H9 (cell line): ENCODE data around the gene CNOT11. TPM values are rescaled to one million over a fixed set of nuclear protein-coding genes. Genes with fewer than 3 reads are reported as not detected.
"Not testable (repeated sequence)": the region's sequence is repeated elsewhere in the genome, so short reads cannot be mapped to it uniquely, and the experiment has no call there.

ENCODE experiments used
- DNase-seq: peaks from one replicate; pipeline ENCODE4 v3.0.0-alpha.2; 2017
- H2AFZ ChIP-seq: one replicate; pipeline ENCODE4 v1.6.1; 2013; ENCODE audit warnings: mild to moderate bottlenecking, low read length, control low read depth, moderate library complexity
- H2AK5ac ChIP-seq: 2 replicates; pipeline ENCODE4 v1.6.1; 2013; ENCODE audit warnings: low read length, control low read depth, mixed read lengths; ENCODE audit not compliant: insufficient read length
- H2BK120ac ChIP-seq: one replicate; pipeline ENCODE4 v1.6.1; 2013; ENCODE audit warnings: low read depth, mild to moderate bottlenecking, low read length, control low read depth, inconsistent platforms; ENCODE audit not compliant: poor library complexity, severe bottlenecking
- H2BK12ac ChIP-seq: 2 replicates; pipeline ENCODE4 v1.6.1; 2013; ENCODE audit warnings: low read length, control low read depth, mixed read lengths, low read depth; ENCODE audit not compliant: insufficient read length
- H2BK15ac ChIP-seq: 2 replicates; pipeline ENCODE4 v1.6.1; 2013; ENCODE audit warnings: low read depth, low read length, control low read depth
- H2BK20ac ChIP-seq: one replicate; pipeline ENCODE4 v1.6.1; 2013; ENCODE audit warnings: low read depth, mild to moderate bottlenecking, low read length, control low read depth, inconsistent platforms; ENCODE audit not compliant: poor library complexity, severe bottlenecking
- H2BK5ac ChIP-seq: 2 replicates; pipeline ENCODE4 v1.6.1; 2013; ENCODE audit warnings: low read length, control low read depth, mixed read lengths; ENCODE audit not compliant: insufficient read length
- H3K14ac ChIP-seq: 2 replicates; pipeline ENCODE4 v1.6.1; 2013; ENCODE audit warnings: low read length, control low read depth; ENCODE audit not compliant: insufficient read depth
- H3K18ac ChIP-seq: 2 replicates; pipeline ENCODE4 v1.6.1; 2013; ENCODE audit warnings: low read depth, mild to moderate bottlenecking, mixed read lengths, low read length, control low read depth; ENCODE audit not compliant: insufficient read length
- H3K23ac ChIP-seq: 2 replicates; pipeline ENCODE4 v1.6.1; 2013; ENCODE audit warnings: low read length, control low read depth, mixed read lengths, low read depth; ENCODE audit not compliant: insufficient read length
- H3K23me2 ChIP-seq: 2 replicates; pipeline ENCODE4 v1.6.1; 2013; ENCODE audit warnings: low read depth, mild to moderate bottlenecking, mixed read lengths, low read length, control low read depth; ENCODE audit not compliant: insufficient read length, poor library complexity, severe bottlenecking
- H3K27ac ChIP-seq: 2 replicates; pipeline ENCODE4 v1.5.1; 2013; ENCODE audit warnings: low read length, control low read depth, mixed read lengths, low read depth; ENCODE audit not compliant: insufficient read length
- H3K27me3 ChIP-seq: 2 replicates; pipeline ENCODE4 v1.6.1; 2013; ENCODE audit warnings: low read length, control low read depth, inconsistent platforms; ENCODE audit not compliant: insufficient read depth
- H3K4ac ChIP-seq: 2 replicates; pipeline ENCODE4 v1.6.1; 2013; ENCODE audit warnings: low read depth, mild to moderate bottlenecking, control low read depth, inconsistent platforms, low read length, moderate library complexity
- H3K4me1 ChIP-seq: 2 replicates; pipeline ENCODE4 v1.6.1; 2013; ENCODE audit warnings: low read length, control low read depth, inconsistent platforms; ENCODE audit not compliant: insufficient read depth
- H3K4me2 ChIP-seq: 2 replicates; pipeline ENCODE4 v1.6.1; 2013; ENCODE audit warnings: low read length, control low read depth, mixed read lengths; ENCODE audit not compliant: insufficient read length, insufficient read depth
- H3K56ac ChIP-seq: 2 replicates; pipeline ENCODE4 v1.6.1; 2013; ENCODE audit warnings: low read depth, mild to moderate bottlenecking, mixed read lengths, low read length, control low read depth; ENCODE audit not compliant: insufficient read length
- H3K79me1 ChIP-seq: 2 replicates; pipeline ENCODE4 v1.6.1; 2013; ENCODE audit warnings: low read depth, mild to moderate bottlenecking, moderate library complexity, low read length, control low read depth, inconsistent platforms; ENCODE audit not compliant: insufficient read depth, poor library complexity, severe bottlenecking
- H3K79me2 ChIP-seq: 2 replicates; pipeline ENCODE4 v1.6.1; 2013; ENCODE audit warnings: low read length, control low read depth, inconsistent platforms; ENCODE audit not compliant: insufficient read depth
- H3K9ac ChIP-seq: 2 replicates; pipeline ENCODE4 v1.6.1; 2013; ENCODE audit warnings: low read length, control low read depth, mixed read lengths; ENCODE audit not compliant: insufficient read length; ENCODE audit errors: extremely low read depth
- H3K9me3 ChIP-seq: one replicate; pipeline ENCODE4 v1.6.1; 2013; ENCODE audit warnings: low read depth, low read length, inconsistent platforms; ENCODE audit not compliant: control insufficient read depth
- H3T11ph ChIP-seq: one replicate; pipeline ENCODE4 v1.6.1; 2013; ENCODE audit warnings: mild to moderate bottlenecking, low read length, control low read depth, inconsistent platforms
- H4K20me1 ChIP-seq: one replicate; pipeline ENCODE4 v1.6.1; 2013; ENCODE audit not compliant: control insufficient read depth, insufficient read length, insufficient read depth
- H4K5ac ChIP-seq: 2 replicates; pipeline ENCODE4 v1.6.1; 2013; ENCODE audit warnings: low read depth, mild to moderate bottlenecking, mixed read lengths, low read length, control low read depth; ENCODE audit not compliant: insufficient read length
- H4K8ac ChIP-seq: replicated peaks from 2 replicates; pipeline ENCODE4 v1.6.1; 2013; ENCODE audit warnings: low read length, control low read depth, mixed read lengths, low read depth; ENCODE audit not compliant: insufficient read length
- H4K91ac ChIP-seq: 2 replicates; pipeline ENCODE4 v1.6.1; 2013; ENCODE audit warnings: low read depth, mild to moderate bottlenecking, moderate library complexity, mixed read lengths, low read length, control low read depth; ENCODE audit not compliant: insufficient read length
- H3K27ac Mint-ChIP-seq, 3 experiments: 2 replicates in 2 of 3; 3 replicates in 1 of 3; pipeline ENCODE4 v1.8.0; 2020 to 2021; ENCODE audit warnings: mixed read lengths in 3 of 3, mild to moderate bottlenecking in 1 of 3, moderate library complexity in 1 of 3
- H3K27me3 Mint-ChIP-seq: 2 replicates; pipeline ENCODE4 v1.8.0; 2021; ENCODE audit warnings: low read depth, mild to moderate bottlenecking, moderate library complexity, mixed read lengths
- H3K36me3 Mint-ChIP-seq, 3 experiments: 2 replicates in 2 of 3; 3 replicates in 1 of 3; pipeline ENCODE4 v1.8.0; 2020 to 2021; ENCODE audit warnings: low read depth in 3 of 3, mixed read lengths in 3 of 3; ENCODE audit not compliant: insufficient read depth in 1 of 3
- H3K4me1 Mint-ChIP-seq, 2 experiments: 2 replicates each; pipeline ENCODE4 v1.8.0; 2020; ENCODE audit warnings: mixed read lengths in 2 of 2
- H3K4me3 Mint-ChIP-seq, 2 experiments: 2 replicates in 1 of 2; 3 replicates in 1 of 2; pipeline ENCODE4 v1.8.0; 2020 to 2021; ENCODE audit warnings: mild to moderate bottlenecking in 2 of 2, mixed read lengths in 2 of 2, moderate library complexity in 1 of 2
- H3K9me3 Mint-ChIP-seq, 2 experiments: 2 replicates in 1 of 2; 3 replicates in 1 of 2; pipeline ENCODE4 v1.8.0; 2020; ENCODE audit warnings: mild to moderate bottlenecking in 2 of 2, mixed read lengths in 2 of 2, moderate library complexity in 1 of 2
- WGBS: extraction: QIAGEN DNeasy Blood & Tissue Kit; methylation state at CpG from one replicate; pipeline ENCODE4 v1.1.7; 2013; ENCODE audit warnings: missing lambda C conversion rate, low lambda C conversion rate, mixed read lengths; ENCODE audit not compliant: insufficient read length; ENCODE audit errors: extremely low coverage; 5-methylcytosine and 5-hydroxymethylcytosine counted together
- total RNA-seq: library from RNA; stranded (reverse); gene quantifications from 2 replicates; pipeline ENCODE4 v1.2.1, GENCODE V29; 2021

Gene CNOT11
- total RNA-seq, 1 experiment from 2014 or later, result 46.8 TPM

DNA sequence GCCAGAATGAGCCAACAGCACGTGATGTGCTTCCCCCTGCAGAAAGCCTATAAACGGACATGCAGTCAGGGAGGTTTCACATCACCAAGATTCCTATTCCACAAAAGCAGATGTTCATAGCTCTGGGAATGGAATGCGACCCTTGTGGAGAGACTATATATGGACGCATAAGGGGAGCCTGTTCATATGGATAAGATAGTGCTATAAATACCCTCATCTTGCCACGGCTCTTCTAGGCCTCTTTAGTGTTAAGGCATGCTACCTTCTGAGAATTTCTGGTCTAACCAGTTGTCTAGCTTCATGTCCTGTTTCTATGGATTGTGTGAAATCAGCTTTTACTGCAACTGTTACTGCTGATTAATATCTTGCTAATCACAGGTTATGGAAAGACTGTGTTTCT is 14.7 kb upstream of the CNOT11 start:
- not testable (repeated sequence) for H3K14ac ChIP-seq, H3T11ph ChIP-seq, H2BK5ac ChIP-seq, H3K4me3 Mint-ChIP-seq, H3K18ac ChIP-seq, DNase-seq, H3K9me3 ChIP-seq, H4K20me1 ChIP-seq, H2AK5ac ChIP-seq, H4K91ac ChIP-seq, H3K27ac ChIP-seq, H4K8ac ChIP-seq, H3K23me2 ChIP-seq, H3K36me3 Mint-ChIP-seq, H3K27ac Mint-ChIP-seq, H3K4me1 ChIP-seq, H2BK12ac ChIP-seq, H3K79me2 ChIP-seq, H4K5ac ChIP-seq, H2BK120ac ChIP-seq, H2BK15ac ChIP-seq, H3K4ac ChIP-seq, H3K23ac ChIP-seq, H3K4me2 ChIP-seq, H3K9ac ChIP-seq, H2BK20ac ChIP-seq, H2AFZ ChIP-seq, H3K79me1 ChIP-seq, H3K56ac ChIP-seq, H3K27me3 Mint-ChIP-seq, H3K27me3 ChIP-seq
- H3K9me3 Mint-ChIP-seq, result peaks cover 11 to 15% of the 10 kb centered on the region in 2 experiments
- peaks cover 8 to 19% of the 10 kb centered on the region in 2 experiments for H3K4me1 Mint-ChIP-seq
- WGBS, result no CpG with 5 or more reads among the region's 5 CpGs
